AG08395 (cell line): Measurements from ENCODE around the gene CAMK2D.

ENCODE experiments used
- DNase-seq: peaks from one replicate; pipeline ENCODE4 v3.0.0; 2012; ENCODE audit warnings: mixed read lengths, low spot score

CAMK2D gene

GRCh38 chr4:113438596-113438995, 322.9 kb downstream of the CAMK2D start:
- DNase-seq: no peak

- no peak for DNase-seq
These were observed 324.4 kb downstream of the CAMK2D start for GRCh38 chr4:113437129-113437528.

- DNase-seq: peak; percentile 58
These were observed 325.2 kb downstream of the CAMK2D start for GRCh38 chr4:113436360-113436759.

- peak; percentile 86 for DNase-seq
These were observed 325.6 kb downstream of the CAMK2D start for GRCh38 chr4:113435893-113436292.

GRCh38 chr4:113434247-113434587, 327.3 kb downstream of the CAMK2D start:
- DNase-seq: no peak

- no peak for DNase-seq
These were observed 327.8 kb downstream of the CAMK2D start for GRCh38 chr4:113433536-113434246.

- no peak for DNase-seq
These were observed 328.4 kb downstream of the CAMK2D start for GRCh38 chr4:113433116-113433515.

- no peak for DNase-seq
These were observed 337.9 kb downstream of the CAMK2D start for GRCh38 chr4:113423631-113424030.

GRCh38 chr4:113420938-113421337, 340.6 kb downstream of the CAMK2D start:
- no peak for DNase-seq

GRCh38 chr4:113419631-113420030, 341.9 kb downstream of the CAMK2D start:
- no peak for DNase-seq

GRCh38 chr4:113411496-113411938, 350.0 kb downstream of the CAMK2D start:
- DNase-seq: peak; percentile 53

- no peak for DNase-seq
These were observed 350.9 kb downstream of the CAMK2D start for GRCh38 chr4:113410686-113411085.

GRCh38 chr4:113409181-113409580, 352.4 kb downstream of the CAMK2D start:
- no peak for DNase-seq

- no peak for DNase-seq
These were observed 354.1 kb downstream of the CAMK2D start for GRCh38 chr4:113407409-113407808.

- DNase-seq: no peak
These were observed 354.9 kb downstream of the CAMK2D start for GRCh38 chr4:113406723-113407016.

- no peak for DNase-seq
These were observed 355.4 kb downstream of the CAMK2D start for GRCh38 chr4:113405874-113406722.

GRCh38 chr4:113404841-113405240, 356.7 kb downstream of the CAMK2D start:
- DNase-seq: no peak

GRCh38 chr4:113404167-113404571, 357.4 kb downstream of the CAMK2D start:
- DNase-seq: no peak
